HEK293 (cell line): ENCODE data around the gene PRKAB2.

Experiments used
- CTCF ChIA-PET: fragments of 350-600 bp; formaldehyde crosslinking; extraction: SDS; loops from one replicate; lab custom pipeline; 2021; ENCODE audit warnings: antibody characterized with exemption; lab: Yijun Ruan, JAX
- POLR2A ChIA-PET: fragments of 300-600 bp; formaldehyde crosslinking; extraction: SDS; loops from one replicate; lab custom pipeline; 2020; ENCODE audit warnings: antibody characterized with exemption, inconsistent platforms; lab: Yijun Ruan, JAX
- H3K27ac ChIP-seq: fragments of 200-500 bp; sonication (Bioruptor generic); 2 replicates; pipeline ENCODE4 v1.5.1; 2014; ENCODE audit warnings: low read depth, low read length, control low read depth, inconsistent platforms; ENCODE audit errors: extremely low read depth
- H3K36me3 ChIP-seq, 2 experiments: fragments of 200-500 bp in 1 of 2; sonication (Bioruptor generic) in 1 of 2; 1 replicate in 1 of 2; 2 replicates in 1 of 2; pipeline ENCODE4 v1.5.1; 2014 to 2017; ENCODE audit warnings: inconsistent platforms in 2 of 2, low read length in 2 of 2; ENCODE audit not compliant: control insufficient read depth in 2 of 2, insufficient read depth in 1 of 2
- H3K4me1 ChIP-seq: fragments of 200-500 bp; sonication (Bioruptor generic); 2 replicates; pipeline ENCODE4 v1.5.1; 2014; ENCODE audit warnings: mild to moderate bottlenecking, low read length, inconsistent platforms; ENCODE audit not compliant: control insufficient read depth, insufficient read depth
- H3K4me3 ChIP-seq: 2 replicates; pipeline ENCODE4 v1.5.1; 2011; ENCODE audit warnings: low read depth, mild to moderate bottlenecking, control low read depth, low read length, moderate library complexity
- H3K9me3 ChIP-seq: fragments of 200-500 bp; sonication (Bioruptor generic); 2 replicates; pipeline ENCODE4 v1.5.1; 2014; ENCODE audit warnings: low read depth, low read length, inconsistent platforms; ENCODE audit not compliant: control insufficient read depth, insufficient read depth
- FEZF1 ChIP-seq: fragments of 450-650 bp; formaldehyde crosslinking; IDR thresholded peaks from 2 replicates; pipeline ENCODE4 v1.5.1; 2016; ENCODE audit warnings: missing biosample characterization, missing genetic modification characterization
- GLI4 ChIP-seq: fragments of 450-650 bp; formaldehyde crosslinking; IDR thresholded peaks from 2 replicates; pipeline ENCODE4 v1.5.1; 2016; ENCODE audit warnings: missing biosample characterization, missing genetic modification characterization
- HOXC10 ChIP-seq: sonication (generic); formaldehyde crosslinking; IDR thresholded peaks from 2 replicates; pipeline ENCODE4 v1.8.1; 2023; ENCODE audit warnings: mild to moderate bottlenecking, missing genetic modification reagents
- KLF1 ChIP-seq: fragments of 450-650 bp; formaldehyde crosslinking; IDR thresholded peaks from 2 replicates; pipeline ENCODE4 v1.5.1; 2016; ENCODE audit warnings: missing biosample characterization, missing genetic modification characterization
- KLF16 ChIP-seq: fragments of 450-650 bp; formaldehyde crosslinking; IDR thresholded peaks from 2 replicates; pipeline ENCODE4 v1.5.1; 2017; ENCODE audit warnings: missing biosample characterization, missing genetic modification characterization
- WT1 ChIP-seq: fragments of 450-650 bp; formaldehyde crosslinking; IDR thresholded peaks from 2 replicates; pipeline ENCODE4 v1.5.1; 2016; ENCODE audit warnings: missing biosample characterization, missing genetic modification characterization
- ZBTB11 ChIP-seq: fragments of 450-650 bp; formaldehyde crosslinking; conservative IDR thresholded peaks from 2 replicates; pipeline ENCODE4 v1.5.1; 2016; ENCODE audit warnings: low read depth, missing biosample characterization, missing genetic modification characterization
- ZBTB48 ChIP-seq: fragments of 450-650 bp; formaldehyde crosslinking; IDR thresholded peaks from 2 replicates; pipeline ENCODE4 v1.5.1; 2016; ENCODE audit warnings: missing biosample characterization, missing genetic modification characterization
- ZFHX2 ChIP-seq: fragments of 450-650 bp; formaldehyde crosslinking; conservative IDR thresholded peaks from 2 replicates; pipeline ENCODE4 v1.5.1; 2016; ENCODE audit warnings: missing biosample characterization, missing genetic modification characterization
- ZNF140 ChIP-seq: fragments of 450-650 bp; formaldehyde crosslinking; IDR thresholded peaks from 2 replicates; pipeline ENCODE4 v1.5.1; 2016; ENCODE audit warnings: missing biosample characterization, missing genetic modification characterization
- ZNF2 ChIP-seq: fragments of 450-650 bp; formaldehyde crosslinking; IDR thresholded peaks from 2 replicates; pipeline ENCODE4 v1.5.1; 2016; ENCODE audit warnings: missing biosample characterization, missing genetic modification characterization
- ZNF221 ChIP-seq: fragments of 450-650 bp; formaldehyde crosslinking; IDR thresholded peaks from 2 replicates; pipeline ENCODE4 v1.5.1; 2017; ENCODE audit warnings: missing biosample characterization, missing genetic modification characterization, borderline replicate concordance
- ZNF23 ChIP-seq: fragments of 450-650 bp; formaldehyde crosslinking; IDR thresholded peaks from 2 replicates; pipeline ENCODE4 v1.5.1; 2016; ENCODE audit warnings: missing biosample characterization, missing genetic modification characterization, borderline replicate concordance
- ZNF266 ChIP-seq: fragments of 450-650 bp; formaldehyde crosslinking; IDR thresholded peaks from 2 replicates; pipeline ENCODE4 v1.5.1; 2016; ENCODE audit warnings: missing biosample characterization, missing genetic modification characterization, low read depth
- ZNF561 ChIP-seq: fragments of 450-650 bp; IDR thresholded peaks from 2 replicates; pipeline ENCODE4 v1.5.1; 2018; ENCODE audit warnings: missing biosample characterization, missing genetic modification characterization, borderline replicate concordance
- ZNF664 ChIP-seq: fragments of 450-650 bp; formaldehyde crosslinking; IDR thresholded peaks from 2 replicates; pipeline ENCODE4 v1.5.1; 2016; ENCODE audit warnings: missing biosample characterization, missing genetic modification characterization
- ZNF843 ChIP-seq: fragments of 450-650 bp; formaldehyde crosslinking; IDR thresholded peaks from 2 replicates; pipeline ENCODE4 v1.5.1; 2016; ENCODE audit warnings: missing biosample characterization, missing genetic modification characterization
- TF ChIP-seq, protein P1 (sequence below): fragments of 450-650 bp; formaldehyde crosslinking; IDR thresholded peaks from 2 replicates; pipeline ENCODE4 v1.5.1; 2017; ENCODE audit warnings: missing biosample characterization, missing genetic modification characterization
- TF ChIP-seq, protein P2 (sequence below): fragments of 450-650 bp; formaldehyde crosslinking; IDR thresholded peaks from 2 replicates; pipeline ENCODE4 v1.5.1; 2016; ENCODE audit warnings: missing biosample characterization, missing genetic modification characterization
- TF ChIP-seq, protein P3 (sequence below): fragments of 450-650 bp; formaldehyde crosslinking; IDR thresholded peaks from 2 replicates; pipeline ENCODE4 v1.5.1; 2017; ENCODE audit warnings: missing biosample characterization, missing genetic modification characterization
- TF ChIP-seq, protein P4 (sequence below): fragments of 450-650 bp; formaldehyde crosslinking; IDR thresholded peaks from 2 replicates; pipeline ENCODE4 v1.5.1; 2016; ENCODE audit warnings: missing biosample characterization, missing genetic modification characterization, low read depth
- TF ChIP-seq, protein P5 (sequence below): fragments of 450-650 bp; formaldehyde crosslinking; IDR thresholded peaks from 2 replicates; pipeline ENCODE4 v1.5.1; 2017; ENCODE audit warnings: missing biosample characterization, missing genetic modification characterization

PRKAB2 gene

DNA sequence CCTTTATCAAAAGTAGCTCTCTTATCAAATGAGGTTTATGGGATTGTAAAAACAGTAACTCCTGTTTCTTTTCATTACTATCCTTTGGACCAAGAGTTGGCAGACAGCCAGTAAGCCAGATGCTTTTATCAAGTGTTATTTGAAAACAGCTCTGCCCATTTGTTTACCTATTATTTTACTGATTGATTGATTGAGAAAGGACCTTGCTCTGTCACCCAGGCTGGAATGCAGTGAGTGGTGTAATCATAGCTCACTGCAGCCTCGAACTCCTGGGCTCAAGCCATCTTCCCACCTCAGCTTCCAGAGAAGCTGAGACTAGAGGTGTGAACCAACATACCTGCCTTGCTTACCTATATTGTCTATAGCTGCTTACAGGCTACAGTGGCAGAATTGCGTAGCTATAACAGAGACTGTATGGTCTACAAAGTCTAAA lies 3.6 kb downstream of the PRKAB2 start (continued):
- TF ChIP-seq, protein P1, sequence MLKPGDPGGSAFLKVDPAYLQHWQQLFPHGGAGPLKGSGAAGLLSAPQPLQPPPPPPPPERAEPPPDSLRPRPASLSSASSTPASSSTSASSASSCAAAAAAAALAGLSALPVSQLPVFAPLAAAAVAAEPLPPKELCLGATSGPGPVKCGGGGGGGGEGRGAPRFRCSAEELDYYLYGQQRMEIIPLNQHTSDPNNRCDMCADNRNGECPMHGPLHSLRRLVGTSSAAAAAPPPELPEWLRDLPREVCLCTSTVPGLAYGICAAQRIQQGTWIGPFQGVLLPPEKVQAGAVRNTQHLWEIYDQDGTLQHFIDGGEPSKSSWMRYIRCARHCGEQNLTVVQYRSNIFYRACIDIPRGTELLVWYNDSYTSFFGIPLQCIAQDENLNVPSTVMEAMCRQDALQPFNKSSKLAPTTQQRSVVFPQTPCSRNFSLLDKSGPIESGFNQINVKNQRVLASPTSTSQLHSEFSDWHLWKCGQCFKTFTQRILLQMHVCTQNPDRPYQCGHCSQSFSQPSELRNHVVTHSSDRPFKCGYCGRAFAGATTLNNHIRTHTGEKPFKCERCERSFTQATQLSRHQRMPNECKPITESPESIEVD (tag by site-specific recombination), result peak; percentile 82
- TF ChIP-seq WT1 (tag by site-specific recombination), result no peak
- no peak for TF ChIP-seq ZNF23 (tag by site-specific recombination)
- no peak for TF ChIP-seq ZNF561 (tag by site-specific recombination)
- no peak for TF ChIP-seq ZNF2 (tag by site-specific recombination)
- no peak for TF ChIP-seq KLF16 (tag by site-specific recombination)
- peak; percentile 60; the same call in 1 of the 2 replicates for TF ChIP-seq FEZF1
- no peak for TF ChIP-seq HOXC10 (CRISPR knock-in tag)

- Histone ChIP-seq H3K9me3 (no peaks in the 10 kb centered on the region), H3K36me3 (peaks cover 12 to 43% of the 10 kb centered on the region in 2 experiments; a peak in 2 of 3 replicates), H3K4me3 (no peak overlapping the region), H3K27ac (no peak overlapping the region), H3K4me1 (peaks cover 19% of the 10 kb centered on the region)
- TF ChIP-seq, protein P2, sequence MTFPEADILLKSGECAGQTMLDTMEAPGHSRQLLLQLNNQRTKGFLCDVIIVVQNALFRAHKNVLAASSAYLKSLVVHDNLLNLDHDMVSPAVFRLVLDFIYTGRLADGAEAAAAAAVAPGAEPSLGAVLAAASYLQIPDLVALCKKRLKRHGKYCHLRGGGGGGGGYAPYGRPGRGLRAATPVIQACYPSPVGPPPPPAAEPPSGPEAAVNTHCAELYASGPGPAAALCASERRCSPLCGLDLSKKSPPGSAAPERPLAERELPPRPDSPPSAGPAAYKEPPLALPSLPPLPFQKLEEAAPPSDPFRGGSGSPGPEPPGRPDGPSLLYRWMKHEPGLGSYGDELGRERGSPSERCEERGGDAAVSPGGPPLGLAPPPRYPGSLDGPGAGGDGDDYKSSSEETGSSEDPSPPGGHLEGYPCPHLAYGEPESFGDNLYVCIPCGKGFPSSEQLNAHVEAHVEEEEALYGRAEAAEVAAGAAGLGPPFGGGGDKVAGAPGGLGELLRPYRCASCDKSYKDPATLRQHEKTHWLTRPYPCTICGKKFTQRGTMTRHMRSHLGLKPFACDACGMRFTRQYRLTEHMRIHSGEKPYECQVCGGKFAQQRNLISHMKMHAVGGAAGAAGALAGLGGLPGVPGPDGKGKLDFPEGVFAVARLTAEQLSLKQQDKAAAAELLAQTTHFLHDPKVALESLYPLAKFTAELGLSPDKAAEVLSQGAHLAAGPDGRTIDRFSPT (tag by site-specific recombination), result peak; percentile 50; the same call in 1 of the 2 replicates
- TF ChIP-seq ZBTB11 (tag by site-specific recombination), result no peak
- CTCF ChIA-PET, result interaction anchor here (1.0 kb wide), 1 partner anchor 9 kb away, joined by 3 read pairs; no protein-coding TSS in a partner anchor
- POLR2A ChIA-PET, result no interaction called here
Observed at GRCh38 chr1:147167365-147167764, 4.9 kb downstream of the PRKAB2 start.

DNA sequence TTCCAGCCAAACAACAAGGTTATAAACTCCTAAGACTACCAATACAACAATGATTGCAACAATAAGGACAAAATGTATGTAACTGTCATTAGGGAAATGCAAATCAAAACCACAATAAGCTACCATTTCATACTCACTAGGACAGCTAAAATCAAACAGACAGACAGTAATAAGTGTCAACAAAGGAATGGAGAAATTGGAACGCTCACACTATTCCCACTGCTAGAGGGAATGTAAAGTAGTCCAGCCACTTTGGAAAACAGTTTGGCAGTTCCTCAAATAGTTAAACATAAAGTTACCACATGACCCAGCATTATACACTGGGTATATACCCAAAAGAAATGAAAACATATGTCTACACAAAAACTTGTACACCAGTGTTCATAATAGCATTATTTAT lies 9.3 kb downstream of the PRKAB2 start:
- peaks cover 22 to 86% of the 10 kb centered on the region in 2 experiments for H3K36me3 ChIP-seq
- POLR2A ChIA-PET, result interaction anchor here (1.5 kb wide), 1 partner anchor 78 kb away, joined by 3 read pairs; no protein-coding TSS in a partner anchor

More for the DNA sequence above, 9.3 kb downstream of the PRKAB2 start:
- H3K4me1 ChIP-seq, result no peaks in the 10 kb centered on the region
- no peak overlapping the region for H3K27ac ChIP-seq
- CTCF ChIA-PET, result interaction anchor here (0.9 kb wide), 1 partner anchor 9 kb away, joined by 3 read pairs; the partner anchor contains the start of gene PRKAB2
- no peak overlapping the region for H3K4me3 ChIP-seq
- TF ChIP-seq GLI4 (tag by site-specific recombination) (no peak), ZNF664 (tag by site-specific recombination) (no peak), ZFHX2 (tag by site-specific recombination) (no peak), ZBTB48 (tag by site-specific recombination) (no peak), ZNF843 (tag by site-specific recombination) (no peak), ZNF221 (tag by site-specific recombination) (no peak), KLF1 (tag by site-specific recombination) (no peak), ZNF140 (tag by site-specific recombination) (no peak), ZNF266 (no peak)
- TF ChIP-seq, protein P3, sequence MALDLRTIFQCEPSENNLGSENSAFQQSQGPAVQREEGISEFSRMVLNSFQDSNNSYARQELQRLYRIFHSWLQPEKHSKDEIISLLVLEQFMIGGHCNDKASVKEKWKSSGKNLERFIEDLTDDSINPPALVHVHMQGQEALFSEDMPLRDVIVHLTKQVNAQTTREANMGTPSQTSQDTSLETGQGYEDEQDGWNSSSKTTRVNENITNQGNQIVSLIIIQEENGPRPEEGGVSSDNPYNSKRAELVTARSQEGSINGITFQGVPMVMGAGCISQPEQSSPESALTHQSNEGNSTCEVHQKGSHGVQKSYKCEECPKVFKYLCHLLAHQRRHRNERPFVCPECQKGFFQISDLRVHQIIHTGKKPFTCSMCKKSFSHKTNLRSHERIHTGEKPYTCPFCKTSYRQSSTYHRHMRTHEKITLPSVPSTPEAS (tag by site-specific recombination), result no peak
- TF ChIP-seq, protein P4, sequence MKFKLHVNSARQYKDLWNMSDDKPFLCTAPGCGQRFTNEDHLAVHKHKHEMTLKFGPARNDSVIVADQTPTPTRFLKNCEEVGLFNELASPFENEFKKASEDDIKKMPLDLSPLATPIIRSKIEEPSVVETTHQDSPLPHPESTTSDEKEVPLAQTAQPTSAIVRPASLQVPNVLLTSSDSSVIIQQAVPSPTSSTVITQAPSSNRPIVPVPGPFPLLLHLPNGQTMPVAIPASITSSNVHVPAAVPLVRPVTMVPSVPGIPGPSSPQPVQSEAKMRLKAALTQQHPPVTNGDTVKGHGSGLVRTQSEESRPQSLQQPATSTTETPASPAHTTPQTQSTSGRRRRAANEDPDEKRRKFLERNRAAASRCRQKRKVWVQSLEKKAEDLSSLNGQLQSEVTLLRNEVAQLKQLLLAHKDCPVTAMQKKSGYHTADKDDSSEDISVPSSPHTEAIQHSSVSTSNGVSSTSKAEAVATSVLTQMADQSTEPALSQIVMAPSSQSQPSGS (tag by site-specific recombination), result no peak
- TF ChIP-seq, protein P5, sequence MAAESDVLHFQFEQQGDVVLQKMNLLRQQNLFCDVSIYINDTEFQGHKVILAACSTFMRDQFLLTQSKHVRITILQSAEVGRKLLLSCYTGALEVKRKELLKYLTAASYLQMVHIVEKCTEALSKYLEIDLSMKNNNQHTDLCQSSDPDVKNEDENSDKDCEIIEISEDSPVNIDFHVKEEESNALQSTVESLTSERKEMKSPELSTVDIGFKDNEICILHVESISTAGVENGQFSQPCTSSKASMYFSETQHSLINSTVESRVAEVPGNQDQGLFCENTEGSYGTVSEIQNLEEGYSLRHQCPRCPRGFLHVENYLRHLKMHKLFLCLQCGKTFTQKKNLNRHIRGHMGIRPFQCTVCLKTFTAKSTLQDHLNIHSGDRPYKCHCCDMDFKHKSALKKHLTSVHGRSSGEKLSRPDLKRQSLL (tag by site-specific recombination), result no peak
- H3K9me3 ChIP-seq, result no peaks in the 10 kb centered on the region
